ENCODE measurements around the gene TMSB4X.

DNA sequence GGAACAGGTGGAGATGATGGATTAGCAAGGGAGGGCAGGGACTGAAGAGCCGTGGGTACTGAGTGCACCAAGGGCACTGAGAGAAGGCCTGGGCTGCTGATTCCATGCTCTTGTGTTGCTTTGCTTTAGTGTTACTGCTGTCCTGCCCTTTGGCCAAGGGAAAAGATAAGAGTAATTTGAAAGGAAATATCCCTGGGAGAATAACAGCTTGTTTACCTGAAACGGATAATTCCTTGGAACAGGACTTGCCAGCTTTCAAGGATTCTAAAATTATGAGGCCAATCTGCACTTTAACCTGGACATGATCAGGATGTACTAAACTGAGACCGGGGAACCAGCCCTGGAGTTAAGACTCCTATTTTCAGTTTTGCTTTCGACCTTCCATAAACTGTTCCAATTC is 49.1 kb downstream of the TMSB4X start:
- TF ChIP-seq POLR2AphosphoS5 (IDR thresholded peaks at IDR 0.05; ENCODE audit: borderline replicate concordance, low read depth, low read length) (no peak), EZH2 (IDR thresholded peaks at IDR 0.05) (no peak), FOXP2 (optimal IDR thresholded peaks at IDR 0.05; ENCODE audit: control extremely low read depth, extremely low read length, insufficient read depth) (no peak)
